ENCODE data around the gene GAB3.

Gene GAB3

DNA sequence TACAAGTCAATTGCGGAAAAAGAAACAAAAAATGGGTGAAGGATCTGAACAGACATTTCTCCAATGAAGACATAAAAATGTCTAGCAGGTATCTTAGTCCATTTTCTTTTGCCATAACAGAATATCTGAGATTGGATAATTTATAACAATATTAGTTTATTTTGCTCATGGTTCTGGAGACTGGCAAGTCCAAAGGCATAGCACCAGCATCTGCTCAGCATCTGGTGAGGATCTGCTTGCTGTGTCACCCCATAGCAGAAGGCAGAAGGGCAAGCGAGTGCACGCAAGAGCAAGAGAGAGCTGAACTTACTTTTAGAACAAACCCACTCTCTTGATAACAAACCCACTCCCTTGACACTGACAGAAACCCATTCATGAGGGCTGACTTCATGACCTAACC is 29.7 kb downstream of the GAB3 start:
- Mint-ChIP-seq H3K9me3 (peaks cover 9% of the 10 kb centered on the region), H3K4me3 (no peak overlapping the region), H3K27ac (no peak overlapping the region), H3K36me3 (ENCODE audit: low read depth) (peaks cover 21% of the 10 kb centered on the region), H3K4me1 (ENCODE audit: low read depth) (peaks cover 68% of the 10 kb centered on the region), H3K27me3 (ENCODE audit: low read depth) (no peaks in the 10 kb centered on the region)
- DNase-seq (ENCODE audit: low spot score): no peak

- peaks cover 63% of the 10 kb centered on the region for H3K4me1 Mint-ChIP-seq (ENCODE audit: low read depth)
- H3K27me3 Mint-ChIP-seq (ENCODE audit: low read depth): no peaks in the 10 kb centered on the region
- no peak for DNase-seq (ENCODE audit: low spot score)
- H3K4me3 Mint-ChIP-seq: no peak overlapping the region
- H3K36me3 Mint-ChIP-seq (ENCODE audit: low read depth): peaks cover 22% of the 10 kb centered on the region
- peaks cover 9% of the 10 kb centered on the region for H3K9me3 Mint-ChIP-seq
- H3K27ac Mint-ChIP-seq: no peak overlapping the region
Observed at GRCh38 chrX:154720067-154720466, 30.8 kb downstream of the GAB3 start.

GRCh38 chrX:154719132-154719675 is 31.7 kb downstream of the GAB3 start:
- peaks cover 25% of the 10 kb centered on the region for H3K36me3 Mint-ChIP-seq (ENCODE audit: low read depth)
- peaks cover 62% of the 10 kb centered on the region for H3K4me1 Mint-ChIP-seq (ENCODE audit: low read depth)
- H3K9me3 Mint-ChIP-seq: peaks cover 9% of the 10 kb centered on the region
- no peaks in the 10 kb centered on the region for H3K27me3 Mint-ChIP-seq (ENCODE audit: low read depth)
- H3K27ac Mint-ChIP-seq: peak overlapping the region; percentile 89
- peak overlapping the region; percentile 65 for H3K4me3 Mint-ChIP-seq
- peak; percentile 53 for DNase-seq (ENCODE audit: low spot score)

DNA sequence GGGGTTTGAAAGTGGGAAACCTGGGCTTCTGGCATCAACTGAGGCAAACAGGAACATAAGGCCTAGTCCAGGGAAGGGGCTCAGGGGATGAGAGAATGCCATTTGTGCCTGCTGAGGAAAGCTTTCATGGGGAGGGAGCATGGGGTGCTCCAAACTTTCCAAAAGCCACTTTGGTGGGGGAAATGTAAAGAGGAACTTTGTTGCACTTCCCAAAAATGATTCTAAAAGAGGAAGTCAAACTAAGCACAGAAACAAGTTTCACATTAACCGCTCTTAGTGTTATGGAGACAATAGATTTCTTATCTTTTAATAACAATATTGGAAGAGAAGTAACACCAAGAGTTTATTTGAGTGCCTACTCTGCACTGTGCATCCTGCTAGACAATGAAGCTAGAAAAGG is 32.3 kb downstream of the GAB3 start:
- peak overlapping the region; percentile 65 for H3K4me3 Mint-ChIP-seq

DNA sequence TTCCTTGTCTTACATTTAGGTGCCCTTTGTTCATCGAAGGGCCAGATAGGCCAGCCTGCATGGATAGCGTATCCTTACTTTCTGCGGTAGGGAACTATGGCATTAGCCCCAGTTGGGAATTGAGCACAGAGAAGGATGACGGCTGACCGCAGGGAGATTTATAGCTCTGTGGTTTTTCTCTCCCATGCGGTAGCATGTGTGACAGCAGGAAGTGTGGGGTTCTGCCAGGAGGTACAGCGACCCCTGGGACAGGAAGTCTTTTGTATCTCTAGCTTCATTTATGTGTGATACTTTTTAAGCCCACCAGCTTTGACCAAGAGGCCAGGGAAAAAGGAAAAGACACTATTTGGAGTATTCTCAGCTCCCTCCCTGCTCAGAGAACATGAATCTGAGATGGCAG is 33.1 kb downstream of the GAB3 start:
- peaks cover 9% of the 10 kb centered on the region for H3K9me3 Mint-ChIP-seq
- H3K4me1 Mint-ChIP-seq (ENCODE audit: low read depth): peaks cover 64% of the 10 kb centered on the region
- no peak for DNase-seq (ENCODE audit: low spot score)
- H3K4me3 Mint-ChIP-seq: peak overlapping the region; percentile 65
- H3K27me3 Mint-ChIP-seq (ENCODE audit: low read depth): no peaks in the 10 kb centered on the region
- H3K36me3 Mint-ChIP-seq (ENCODE audit: low read depth): peaks cover 24% of the 10 kb centered on the region
- H3K27ac Mint-ChIP-seq: peak overlapping the region; percentile 63

More for the DNA sequence above, 32.3 kb downstream of the GAB3 start:
- Mint-ChIP-seq H3K36me3 (ENCODE audit: low read depth) (peaks cover 25% of the 10 kb centered on the region), H3K27ac (peak overlapping the region; percentile 89), H3K27me3 (ENCODE audit: low read depth) (no peaks in the 10 kb centered on the region), H3K4me1 (ENCODE audit: low read depth) (peaks cover 64% of the 10 kb centered on the region), H3K9me3 (peaks cover 9% of the 10 kb centered on the region)
- DNase-seq (ENCODE audit: low spot score): no peak

DNA sequence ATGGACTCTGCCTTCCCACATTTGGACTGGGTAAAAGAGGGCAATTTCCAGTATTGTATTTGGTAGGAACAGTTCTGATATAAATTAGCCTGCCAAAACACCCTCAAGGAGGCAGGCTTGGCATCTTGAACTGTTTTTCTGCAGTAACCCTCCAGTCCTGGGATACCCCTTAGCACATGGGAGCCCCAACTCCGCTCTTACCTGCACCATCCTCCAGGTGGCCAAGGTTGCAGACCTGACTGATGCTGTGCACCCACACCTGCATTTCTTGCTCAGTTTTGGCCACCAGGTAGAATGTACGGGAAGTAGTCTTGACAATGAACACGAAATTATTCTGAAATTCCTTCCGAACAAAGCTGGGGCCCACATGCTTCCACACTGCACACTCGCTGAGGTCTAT is 35.1 kb downstream of the GAB3 start:
- Mint-ChIP-seq H3K27ac (no peak overlapping the region), H3K9me3 (no peaks in the 10 kb centered on the region), H3K4me3 (no peak overlapping the region), H3K36me3 (ENCODE audit: low read depth) (peaks cover 26% of the 10 kb centered on the region), H3K27me3 (ENCODE audit: low read depth) (no peaks in the 10 kb centered on the region), H3K4me1 (ENCODE audit: low read depth) (peaks cover 72% of the 10 kb centered on the region)
- DNase-seq (ENCODE audit: low spot score): no peak

DNA sequence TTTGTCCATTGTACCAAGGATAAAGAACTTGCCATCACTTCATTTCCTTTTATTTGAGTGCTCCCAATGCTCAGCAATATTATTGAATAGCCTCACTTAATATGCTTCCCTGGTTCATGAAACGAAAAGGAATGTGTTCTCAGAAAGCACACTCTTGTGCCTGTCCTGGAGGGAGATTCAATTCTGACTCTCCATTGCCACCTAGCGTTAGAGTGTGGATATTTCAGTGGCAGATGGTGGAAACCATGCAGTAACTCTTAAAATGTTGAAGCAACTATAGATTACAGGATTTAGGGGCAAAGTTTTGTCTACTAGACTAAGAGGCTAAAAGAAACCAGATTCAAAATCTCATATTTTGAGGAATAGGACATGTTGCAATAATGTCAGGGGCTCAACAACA is 36.0 kb downstream of the GAB3 start:
- Mint-ChIP-seq H3K27me3 (ENCODE audit: low read depth) (no peaks in the 10 kb centered on the region), H3K27ac (no peak overlapping the region), H3K36me3 (ENCODE audit: low read depth) (peaks cover 30% of the 10 kb centered on the region), H3K4me3 (no peak overlapping the region), H3K4me1 (ENCODE audit: low read depth) (peaks cover 71% of the 10 kb centered on the region), H3K9me3 (no peaks in the 10 kb centered on the region)
- peak; percentile 21 for DNase-seq (ENCODE audit: low spot score)

- Mint-ChIP-seq H3K4me1 (ENCODE audit: low read depth) (peaks cover 53% of the 10 kb centered on the region), H3K4me3 (peak overlapping the region; percentile 77), H3K27me3 (ENCODE audit: low read depth) (no peaks in the 10 kb centered on the region), H3K36me3 (ENCODE audit: low read depth) (peaks cover 40% of the 10 kb centered on the region), H3K27ac (peak overlapping the region; percentile 90), H3K9me3 (no peaks in the 10 kb centered on the region)
- peak; percentile 43 for DNase-seq (ENCODE audit: low spot score)
Observed at GRCh38 chrX:154712781-154713740, 37.8 kb downstream of the GAB3 start.

DNA sequence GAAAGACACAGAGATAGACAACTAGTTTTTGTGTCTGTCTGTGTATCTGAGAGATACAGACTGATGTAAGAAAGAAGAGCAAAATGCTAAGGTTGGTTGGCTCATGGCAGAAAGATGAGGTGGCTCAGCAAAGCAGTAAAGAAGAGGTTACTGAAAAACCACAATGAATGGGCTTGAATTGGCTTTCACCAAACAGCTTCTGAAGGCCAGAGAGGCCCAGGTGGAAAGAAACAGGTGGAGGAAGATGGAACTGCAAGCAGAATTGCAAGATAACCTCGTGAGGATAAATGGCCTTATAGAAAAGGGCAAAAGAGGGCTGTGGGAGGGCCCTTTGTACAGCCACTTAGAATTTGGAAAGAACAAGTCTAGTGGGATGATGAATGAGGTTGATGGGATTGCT is 39.6 kb downstream of the GAB3 start:
- H3K4me1 Mint-ChIP-seq (ENCODE audit: low read depth): peaks cover 37% of the 10 kb centered on the region
- no peak overlapping the region for H3K4me3 Mint-ChIP-seq
- peak overlapping the region; percentile 58 for H3K27ac Mint-ChIP-seq
- DNase-seq (ENCODE audit: low spot score): no peak
- H3K36me3 Mint-ChIP-seq (ENCODE audit: low read depth): peaks cover 39% of the 10 kb centered on the region
- no peaks in the 10 kb centered on the region for H3K27me3 Mint-ChIP-seq (ENCODE audit: low read depth)
- no peaks in the 10 kb centered on the region for H3K9me3 Mint-ChIP-seq

- DNase-seq (ENCODE audit: low spot score): no peak
- Mint-ChIP-seq H3K36me3 (ENCODE audit: low read depth) (peaks cover 44% of the 10 kb centered on the region), H3K27ac (no peak overlapping the region), H3K4me1 (ENCODE audit: low read depth) (peaks cover 34% of the 10 kb centered on the region), H3K9me3 (no peaks in the 10 kb centered on the region), H3K4me3 (no peak overlapping the region), H3K27me3 (ENCODE audit: low read depth) (no peaks in the 10 kb centered on the region)
Observed at GRCh38 chrX:154710309-154710708, 40.6 kb downstream of the GAB3 start.

GRCh38 chrX:154698630-154699248 is 52.1 kb downstream of the GAB3 start:
- Mint-ChIP-seq H3K9me3 (no peaks in the 10 kb centered on the region), H3K4me3 (no peak overlapping the region), H3K27me3 (ENCODE audit: low read depth) (no peaks in the 10 kb centered on the region), H3K36me3 (ENCODE audit: low read depth) (peaks cover 58% of the 10 kb centered on the region), H3K27ac (no peak overlapping the region), H3K4me1 (ENCODE audit: low read depth) (peaks cover 9% of the 10 kb centered on the region)
- no peak for DNase-seq (ENCODE audit: low spot score)

DNA sequence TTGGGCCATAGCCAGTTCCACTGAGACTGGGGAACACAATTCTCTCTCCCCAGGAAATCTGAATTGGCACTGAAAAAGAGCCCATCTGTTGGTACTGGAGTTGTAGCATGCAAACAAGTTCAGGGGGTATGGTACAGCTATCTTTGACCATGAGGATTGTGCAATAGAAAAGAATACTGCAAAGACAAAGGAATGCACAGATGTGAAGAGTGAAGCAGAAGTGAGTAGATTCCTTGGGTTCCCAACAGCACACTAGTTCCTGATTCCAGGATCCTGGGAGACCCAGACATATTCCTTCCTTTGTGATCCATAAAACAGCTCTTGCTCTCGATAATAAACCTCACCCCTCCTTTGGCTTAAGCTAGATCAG is 54.2 kb downstream of the GAB3 start:
- Mint-ChIP-seq H3K4me3 (no peak overlapping the region), H3K4me1 (ENCODE audit: low read depth) (peaks cover 9% of the 10 kb centered on the region), H3K27ac (no peak overlapping the region), H3K36me3 (ENCODE audit: low read depth) (peaks cover 58% of the 10 kb centered on the region), H3K27me3 (ENCODE audit: low read depth) (no peaks in the 10 kb centered on the region), H3K9me3 (no peaks in the 10 kb centered on the region)
- no peak for DNase-seq (ENCODE audit: low spot score)

DNA sequence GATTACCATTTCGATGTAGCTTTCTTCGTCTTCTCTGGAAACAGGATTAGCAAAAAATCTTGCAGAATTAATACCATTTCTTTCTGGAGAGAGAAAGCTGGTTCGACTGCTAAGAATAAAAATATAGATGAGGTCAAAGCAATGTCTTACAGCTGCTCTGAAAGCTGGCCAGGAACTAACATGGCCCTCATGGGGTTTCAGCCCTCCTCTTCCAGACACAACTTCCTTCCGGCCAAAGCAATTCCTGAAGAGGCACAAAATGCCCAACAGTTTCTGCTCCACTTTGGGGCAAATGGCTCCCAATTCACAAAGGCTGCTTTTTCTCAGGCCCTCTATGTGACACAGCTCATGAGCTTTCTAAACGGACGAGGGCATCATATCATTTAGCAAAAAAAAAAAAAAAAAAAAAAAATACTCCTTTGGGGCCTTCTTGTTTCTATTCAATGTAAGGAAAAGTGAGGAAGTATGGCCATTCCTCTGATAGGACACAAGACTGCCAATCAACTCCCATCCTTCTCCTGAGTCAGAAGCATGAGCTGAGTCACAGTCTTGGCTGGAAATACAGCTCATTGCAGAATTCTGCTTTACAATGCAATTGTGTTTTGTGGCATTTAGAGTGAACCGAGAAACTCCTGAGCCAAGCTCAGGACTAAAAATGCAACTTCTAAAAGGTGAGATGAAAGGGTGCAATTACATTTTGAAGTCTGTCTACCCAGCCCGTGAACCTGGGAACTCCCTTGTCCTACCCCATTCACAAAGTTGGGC is 54.8 kb downstream of the GAB3 start:
- peak; percentile 7 for DNase-seq (ENCODE audit: low spot score)
- no peaks in the 10 kb centered on the region for H3K9me3 Mint-ChIP-seq
- H3K4me1 Mint-ChIP-seq (ENCODE audit: low read depth): peaks cover 9% of the 10 kb centered on the region
- H3K4me3 Mint-ChIP-seq: no peak overlapping the region
- H3K27ac Mint-ChIP-seq: no peak overlapping the region
- peaks cover 61% of the 10 kb centered on the region for H3K36me3 Mint-ChIP-seq (ENCODE audit: low read depth)
- H3K27me3 Mint-ChIP-seq (ENCODE audit: low read depth): no peaks in the 10 kb centered on the region

DNA sequence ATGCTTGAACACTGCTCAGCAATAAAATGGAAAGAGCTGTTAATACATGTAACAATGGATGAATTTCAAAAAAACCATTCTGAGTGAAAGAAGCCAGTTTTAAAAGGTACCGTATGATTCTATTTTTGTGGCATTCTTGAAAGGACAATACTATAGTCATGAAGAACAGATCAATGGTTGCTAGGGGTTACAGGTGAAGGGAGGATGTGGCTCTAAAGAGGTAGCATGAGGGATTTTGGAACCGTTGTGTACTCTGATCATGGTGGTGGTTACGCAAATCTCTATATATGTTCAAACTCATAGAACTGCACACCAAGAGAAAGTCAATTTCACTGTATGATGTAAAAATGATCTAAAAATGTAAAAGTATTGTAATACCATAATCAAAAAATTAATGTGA is 57.5 kb downstream of the GAB3 start:
- H3K27me3 Mint-ChIP-seq (ENCODE audit: low read depth): no peaks in the 10 kb centered on the region
- H3K36me3 Mint-ChIP-seq (ENCODE audit: low read depth): peaks cover 50% of the 10 kb centered on the region
- no peaks in the 10 kb centered on the region for H3K9me3 Mint-ChIP-seq
- peaks cover 9% of the 10 kb centered on the region for H3K4me1 Mint-ChIP-seq (ENCODE audit: low read depth)
- no peak overlapping the region for H3K27ac Mint-ChIP-seq
- no peak overlapping the region for H3K4me3 Mint-ChIP-seq
- DNase-seq (ENCODE audit: low spot score): no peak
